Prostate gland (tissue), 2 donors: ENCODE measurements around the gene NEK6.

Experiments
- CTCF ChIP-seq, 4 experiments: fragments of 200-600 bp in 2 of 4; fragments of 450-650 bp in 2 of 4; sonication (generic) in 2 of 4; IDR thresholded peaks; 1 replicate in 3 of 4; 2 replicates in 1 of 4; pipeline ENCODE4 v1.5.1; 2016 to 2019; ENCODE audit warnings: antibody characterized with exemption in 4 of 4, mild to moderate bottlenecking in 2 of 4, moderate library complexity in 2 of 4
- POLR2A ChIP-seq: fragments of 450-650 bp; IDR thresholded peaks from one replicate; pipeline ENCODE4 v1.6.1; 2016; ENCODE audit warnings: antibody characterized with exemption, mild to moderate bottlenecking
- POLR2AphosphoS5 ChIP-seq: sonication (generic); formaldehyde crosslinking; IDR thresholded peaks from one replicate; pipeline ENCODE4 v1.6.1; 2017; ENCODE audit warnings: antibody characterized with exemption

- TF ChIP-seq CTCF (IDR thresholded peaks at IDR 0.05): no peak
- no peak for TF ChIP-seq POLR2A
- TF ChIP-seq POLR2AphosphoS5: peak; percentile 33
Measured at GRCh38 chr9:124285903-124286291, 28.1 kb downstream of the NEK6 start.
